Loucy (cell line): ENCODE data around the gene PARD3B.
"Not testable (repeated sequence)": the region's sequence is repeated elsewhere in the genome, so short reads cannot be mapped to it uniquely, and the experiment has no call there.

Experiments used
- H2AFZ ChIP-seq: fragments of 200-600 bp; sonication (generic); 2 replicates; pipeline ENCODE4 v1.6.0; 2016; ENCODE audit warnings: antibody characterized with exemption, mild to moderate bottlenecking, low read length, moderate library complexity
- H3F3A ChIP-seq: fragments of 200-600 bp; 2 replicates; pipeline ENCODE4 v1.6.0; 2016; ENCODE audit warnings: antibody characterized with exemption, low read depth, mild to moderate bottlenecking
- H3K27me3 ChIP-seq: fragments of 200-600 bp; sonication (generic); 2 replicates; pipeline ENCODE4 v1.6.1; 2014; ENCODE audit warnings: low read length, mild to moderate bottlenecking; ENCODE audit not compliant: insufficient read depth, poor library complexity, severe bottlenecking
- H3K36me3 ChIP-seq: fragments of 200-600 bp; sonication (generic); 2 replicates; pipeline ENCODE4 v1.6.1; 2016; ENCODE audit warnings: low read length; ENCODE audit not compliant: insufficient read depth
- H3K4me1 ChIP-seq: fragments of 200-600 bp; sonication (generic); 2 replicates; pipeline ENCODE4 v1.5.1; 2014; ENCODE audit warnings: low read length, mild to moderate bottlenecking; ENCODE audit not compliant: insufficient read depth, poor library complexity, severe bottlenecking
- H3K4me2 ChIP-seq: fragments of 200-600 bp; sonication (generic); 2 replicates; pipeline ENCODE4 v1.6.0; 2014; ENCODE audit warnings: antibody characterized with exemption, low read length, low read depth, mild to moderate bottlenecking; ENCODE audit not compliant: poor library complexity, severe bottlenecking
- H3K4me3 ChIP-seq: fragments of 200-600 bp; sonication (generic); 2 replicates; pipeline ENCODE4 v1.5.1; 2014; ENCODE audit warnings: low read length, mild to moderate bottlenecking, mixed read lengths; ENCODE audit not compliant: poor library complexity, severe bottlenecking
- H3K79me2 ChIP-seq: fragments of 200-600 bp; sonication (generic); 2 replicates; pipeline ENCODE4 v1.6.1; 2014; ENCODE audit warnings: low read length; ENCODE audit not compliant: insufficient read depth
- H3K9ac ChIP-seq: fragments of 200-600 bp; sonication (generic); 2 replicates; pipeline ENCODE4 v1.6.0; 2014; ENCODE audit warnings: mild to moderate bottlenecking, low read depth, low read length, moderate library complexity; ENCODE audit not compliant: poor library complexity, severe bottlenecking
- H3K9me2 ChIP-seq: fragments of 200-600 bp; sonication (generic); replicated peaks from 2 replicates; pipeline ENCODE4 v1.6.1; 2016; ENCODE audit warnings: low read depth, low read length, mixed read lengths
- H3K9me3 ChIP-seq: fragments of 200-600 bp; sonication (generic); 2 replicates; pipeline ENCODE4 v1.6.1; 2014; ENCODE audit warnings: mild to moderate bottlenecking, antibody characterized with exemption, low read length, low read depth; ENCODE audit not compliant: insufficient read depth
- H4K20me1 ChIP-seq: fragments of 200-600 bp; sonication (generic); 2 replicates; pipeline ENCODE4 v1.6.0; 2014; ENCODE audit warnings: antibody characterized with exemption, low read length, mild to moderate bottlenecking; ENCODE audit not compliant: insufficient read depth, poor library complexity, severe bottlenecking
- CTCF ChIP-seq: fragments of 200-600 bp; sonication (generic); conservative IDR thresholded peaks from 2 replicates; pipeline ENCODE4 v1.5.1; 2014; ENCODE audit warnings: mild to moderate bottlenecking, antibody characterized with exemption, low read length
- EZH2phosphoT487 ChIP-seq: fragments of 200-600 bp; IDR thresholded peaks from 2 replicates; pipeline ENCODE4 v1.6.1; 2018; ENCODE audit warnings: antibody characterized with exemption, mild to moderate bottlenecking, moderate library complexity, borderline replicate concordance

Gene PARD3B

DNA sequence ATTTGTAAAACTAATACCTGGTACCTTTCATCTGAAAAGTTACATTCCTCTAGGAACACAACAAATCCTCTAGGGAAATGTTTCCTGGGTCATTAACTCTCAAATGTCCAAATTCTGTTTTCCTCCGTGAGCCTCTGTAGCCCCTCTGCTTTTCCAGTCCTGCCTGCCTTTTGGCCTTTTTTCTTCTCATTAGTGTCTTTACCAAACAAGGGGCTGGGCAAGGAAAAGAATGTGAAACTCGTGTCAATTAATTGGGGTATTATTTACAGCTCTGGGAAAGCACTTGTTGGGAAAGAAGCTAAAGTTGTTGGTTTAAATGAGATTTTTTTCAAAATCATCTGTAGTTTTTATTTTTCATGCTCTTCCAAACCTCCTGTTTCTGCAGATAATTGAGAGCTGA, 938.9 kb downstream of the PARD3B start:
- H3K27me3 ChIP-seq: no peaks in the 10 kb centered on the region
- H3K79me2 ChIP-seq: no peaks in the 10 kb centered on the region
- H3K36me3 ChIP-seq: no peaks in the 10 kb centered on the region
- no peak overlapping the region for H3K9ac ChIP-seq
- no peak overlapping the region for H3K4me3 ChIP-seq
- H4K20me1 ChIP-seq: no peaks in the 10 kb centered on the region
- H3F3A ChIP-seq: no peaks in the 10 kb centered on the region
- H2AFZ ChIP-seq: no peak overlapping the region
- H3K4me1 ChIP-seq: no peaks in the 10 kb centered on the region
- H3K9me3 ChIP-seq: no peaks in the 10 kb centered on the region
- no peak overlapping the region for H3K4me2 ChIP-seq
- H3K9me2 ChIP-seq: no peaks in the 10 kb centered on the region
- TF ChIP-seq CTCF: no peak
- no peak for TF ChIP-seq EZH2phosphoT487

DNA sequence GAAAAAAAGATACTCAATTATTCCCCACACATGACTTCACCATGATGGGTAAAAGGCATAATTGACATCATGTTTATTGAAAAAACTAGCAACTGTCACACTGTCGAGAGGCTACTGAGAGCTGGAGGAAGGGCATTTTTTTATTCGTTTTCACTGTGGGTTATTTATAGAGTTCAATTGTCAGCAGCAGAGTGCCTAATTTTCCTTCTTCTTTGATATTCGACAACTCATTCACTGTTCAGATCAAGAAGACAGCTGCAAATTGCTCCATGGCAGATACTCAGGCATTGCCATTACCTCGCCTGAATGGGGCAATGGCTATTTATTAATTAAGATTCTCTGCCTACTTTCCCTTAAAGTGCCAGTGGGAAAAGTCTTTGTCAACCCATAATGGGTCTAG, 939.5 kb downstream of the PARD3B start:
- Histone ChIP-seq H3F3A (no peaks in the 10 kb centered on the region), H4K20me1 (no peaks in the 10 kb centered on the region), H2AFZ (no peak overlapping the region), H3K9ac (no peak overlapping the region), H3K4me1 (no peaks in the 10 kb centered on the region), H3K9me2 (no peaks in the 10 kb centered on the region), H3K79me2 (no peaks in the 10 kb centered on the region), H3K4me2 (no peak overlapping the region), H3K4me3 (no peak overlapping the region), H3K36me3 (no peaks in the 10 kb centered on the region), H3K9me3 (no peaks in the 10 kb centered on the region), H3K27me3 (no peaks in the 10 kb centered on the region)
- TF ChIP-seq CTCF: no peak
- TF ChIP-seq EZH2phosphoT487: no peak

- not testable (repeated sequence) for H3K9ac ChIP-seq, H3K27me3 ChIP-seq, H3K4me3 ChIP-seq, H4K20me1 ChIP-seq, H3K79me2 ChIP-seq, H3K4me2 ChIP-seq, H3F3A ChIP-seq, H3K4me1 ChIP-seq, H3K36me3 ChIP-seq, H3K9me2 ChIP-seq, H3K9me3 ChIP-seq, H2AFZ ChIP-seq
These were observed 948.3 kb downstream of the PARD3B start for GRCh38 chr2:205493528-205493927.

GRCh38 chr2:205494537-205495235, 949.4 kb downstream of the PARD3B start:
- Histone ChIP-seq H3K9ac (no peak overlapping the region), H3K4me2 (no peak overlapping the region), H3K27me3 (no peaks in the 10 kb centered on the region)

More at GRCh38 chr2:205494537-205495235, 949.4 kb downstream of the PARD3B start:
- H3F3A ChIP-seq: no peaks in the 10 kb centered on the region
- no peak overlapping the region for H3K4me3 ChIP-seq
- H3K9me2 ChIP-seq: no peaks in the 10 kb centered on the region
- H3K36me3 ChIP-seq: no peaks in the 10 kb centered on the region
- no peak for TF ChIP-seq CTCF
- no peak for TF ChIP-seq EZH2phosphoT487
- no peaks in the 10 kb centered on the region for H3K79me2 ChIP-seq
- H3K4me1 ChIP-seq: no peaks in the 10 kb centered on the region
- no peaks in the 10 kb centered on the region for H4K20me1 ChIP-seq
- no peak overlapping the region for H2AFZ ChIP-seq
- no peaks in the 10 kb centered on the region for H3K9me3 ChIP-seq
